ENCODE data around the gene RESP18.
"Not testable (repeated sequence)": the region's sequence is repeated elsewhere in the genome, so short reads cannot be mapped to it uniquely, and the experiment has no call there.

Gene RESP18

DNA sequence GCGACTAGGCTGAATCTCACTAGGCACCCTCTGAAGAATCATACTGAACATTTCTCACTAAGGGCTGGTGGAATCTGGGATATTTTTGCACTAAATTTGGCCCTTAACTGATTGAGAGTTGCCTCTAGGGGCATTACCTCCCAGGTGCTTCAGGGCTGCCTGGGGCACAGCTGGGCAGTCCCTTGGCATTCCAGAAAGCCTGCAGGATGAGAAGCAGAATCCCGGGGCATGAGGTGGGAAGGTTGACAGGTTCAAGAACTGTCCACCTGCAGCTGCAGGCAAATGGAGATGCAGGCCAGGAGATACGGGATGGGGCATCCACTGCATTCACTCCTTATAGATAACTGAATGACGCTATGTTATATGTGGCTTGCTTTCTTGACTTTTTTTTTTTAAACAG, 7.4 kb downstream of the RESP18 start:
- DNase-seq: no peak

DNA sequence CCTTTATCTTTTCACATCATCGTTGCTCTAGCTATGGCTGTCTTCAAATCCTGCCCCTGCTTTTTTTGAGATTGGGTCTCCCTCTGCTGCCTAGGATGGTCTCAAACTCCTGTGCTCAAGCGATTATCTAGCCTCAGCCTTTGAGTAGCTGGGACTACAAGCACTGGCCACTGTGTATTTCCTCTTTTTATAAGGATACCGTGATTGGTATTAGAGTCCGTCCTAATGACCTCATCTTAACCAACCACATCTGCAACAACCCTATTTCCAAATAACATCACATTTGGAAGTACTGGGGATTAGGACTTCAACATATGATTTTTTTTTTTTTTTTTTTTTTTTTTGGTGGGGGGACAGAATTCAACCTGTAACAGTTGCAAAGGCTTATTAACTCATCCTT, 9.1 kb downstream of the RESP18 start:
- no peak for DNase-seq

DNA sequence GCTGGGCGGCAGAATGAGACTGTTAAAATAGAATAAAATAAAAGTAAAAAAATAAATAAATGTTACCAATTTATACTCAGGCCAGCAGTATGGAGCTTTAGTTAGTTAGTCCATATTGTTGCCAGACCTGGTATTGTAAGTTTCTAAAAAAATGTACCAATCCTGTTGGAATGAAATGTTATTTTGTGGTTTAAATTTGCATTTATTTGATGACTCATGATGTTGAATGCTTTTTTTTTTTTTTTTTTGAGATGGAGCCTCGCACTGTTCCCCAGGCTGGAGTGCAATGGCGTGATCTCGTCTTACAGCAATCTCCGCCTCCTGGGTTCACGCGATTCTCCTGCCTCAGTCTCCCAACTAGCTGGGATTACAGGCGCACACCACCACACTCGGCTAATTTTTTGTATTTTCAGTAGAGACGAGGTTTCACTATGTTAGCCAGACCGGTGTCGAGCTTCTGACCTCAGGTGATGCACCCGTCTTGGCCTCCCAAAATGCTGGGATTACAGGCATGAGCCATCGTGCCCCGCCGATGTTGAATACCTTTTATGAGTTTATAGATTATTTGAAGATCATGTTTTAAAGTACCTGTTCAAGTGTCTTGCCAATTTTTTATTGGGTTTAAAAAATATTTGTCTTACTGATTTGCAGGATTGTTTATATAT, 17.6 kb downstream of the RESP18 start:
- DNase-seq: no peak

DNA sequence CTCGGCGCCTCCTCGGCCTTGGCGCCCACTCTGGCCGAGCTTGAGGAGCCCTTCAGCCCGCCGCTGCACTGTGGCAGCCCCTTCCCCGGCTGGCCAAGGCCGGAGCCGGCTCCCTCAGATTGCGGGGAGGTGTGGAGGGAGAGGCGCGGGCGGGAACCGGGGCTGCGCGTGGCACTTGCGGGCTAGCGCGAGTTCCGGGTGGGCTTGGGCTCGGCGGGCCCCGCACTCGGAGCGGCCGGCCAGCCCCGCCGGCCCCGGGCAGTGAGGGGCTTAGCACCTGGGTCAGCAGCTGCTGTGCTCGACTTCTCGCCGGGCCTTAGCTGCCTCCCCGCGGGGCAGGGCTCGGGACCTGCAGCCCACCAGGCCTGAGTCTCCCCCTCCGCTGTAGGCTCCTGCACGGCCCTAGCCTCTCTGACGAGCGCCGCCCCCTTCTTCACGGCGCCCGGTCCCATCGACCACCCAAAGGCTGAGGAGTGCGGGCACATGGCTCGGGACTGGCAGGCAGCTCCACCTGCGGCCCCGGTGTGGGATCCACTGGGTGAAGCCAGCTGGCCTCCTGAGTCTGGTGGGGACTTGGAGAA, 19.8 kb downstream of the RESP18 start:
- DNase-seq: not testable (repeated sequence)

DNA sequence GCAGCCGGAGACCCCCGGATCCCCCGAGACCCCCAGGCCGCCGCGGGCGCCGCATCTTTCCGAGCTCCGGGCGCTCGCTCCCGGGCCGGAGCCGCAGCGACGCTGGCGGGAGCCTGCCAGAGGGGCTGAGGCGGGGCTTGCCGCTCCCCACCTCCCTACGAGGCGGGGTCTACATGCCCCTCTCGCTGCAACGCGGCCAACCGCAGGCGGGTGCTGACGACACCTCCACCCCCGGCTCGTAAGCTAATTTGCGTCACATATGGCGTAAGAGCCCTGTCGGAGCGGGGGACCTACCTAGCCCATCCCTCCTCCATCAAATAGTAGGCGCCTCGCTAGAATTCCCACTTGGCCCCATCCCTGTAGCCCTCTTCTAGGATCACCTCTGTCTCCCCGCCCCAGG, 23.3 kb downstream of the RESP18 start, which contains the start of gene PTPRN:
TSS of gene PTPRN (minus strand) at position 124 of the 400 bp plus-strand sequence. CDS start at position 55, 69 bp downstream.
- peak; percentile 42 for DNase-seq

DNA sequence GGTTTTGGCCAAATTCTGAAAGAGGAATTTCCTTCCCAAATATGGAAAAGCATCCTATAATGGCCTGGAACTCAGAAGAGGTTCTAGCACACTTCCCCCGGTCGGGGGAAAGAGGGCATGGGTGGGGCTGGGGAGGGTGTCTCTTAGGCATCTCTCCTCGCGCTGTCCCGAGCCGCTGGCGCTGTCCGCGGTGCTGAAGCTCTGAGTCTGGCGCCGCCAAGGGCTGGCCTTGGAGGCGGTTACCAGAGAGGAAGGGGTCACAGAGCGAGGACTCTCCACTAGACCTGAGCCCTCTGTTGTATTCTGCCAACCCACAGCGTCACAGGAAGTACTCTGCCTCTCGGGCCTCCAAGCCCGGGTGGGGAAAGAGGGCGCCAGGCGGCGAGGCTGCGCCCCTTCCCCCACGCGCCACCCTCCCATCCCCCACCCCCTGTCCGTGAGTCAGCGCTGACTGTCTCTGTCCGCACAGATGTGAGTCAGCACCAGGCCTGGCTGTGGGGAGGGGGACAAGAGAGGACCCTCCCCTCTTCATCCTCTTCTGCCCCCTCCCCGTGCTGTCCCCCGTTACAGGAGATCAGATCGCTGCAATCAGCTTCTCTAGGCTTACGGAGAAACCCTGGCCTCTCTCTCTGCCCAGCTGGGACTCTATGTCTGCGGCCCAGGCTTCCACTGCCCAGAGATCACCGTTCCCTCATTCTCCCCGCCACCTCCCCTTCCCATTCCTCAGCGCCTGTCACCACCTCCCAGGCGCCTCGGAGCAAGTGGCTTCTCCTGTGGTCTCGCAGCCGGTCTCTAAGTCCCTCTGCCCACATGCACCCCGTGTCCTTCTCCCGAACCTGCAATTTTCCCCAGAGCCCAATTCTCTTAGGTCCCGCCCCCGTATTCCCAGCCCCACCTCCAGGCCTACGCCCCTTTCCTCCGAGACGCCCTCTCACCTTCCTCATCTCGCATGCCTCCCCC, 24.1 kb downstream of the RESP18 start:
- no peak for DNase-seq

DNA sequence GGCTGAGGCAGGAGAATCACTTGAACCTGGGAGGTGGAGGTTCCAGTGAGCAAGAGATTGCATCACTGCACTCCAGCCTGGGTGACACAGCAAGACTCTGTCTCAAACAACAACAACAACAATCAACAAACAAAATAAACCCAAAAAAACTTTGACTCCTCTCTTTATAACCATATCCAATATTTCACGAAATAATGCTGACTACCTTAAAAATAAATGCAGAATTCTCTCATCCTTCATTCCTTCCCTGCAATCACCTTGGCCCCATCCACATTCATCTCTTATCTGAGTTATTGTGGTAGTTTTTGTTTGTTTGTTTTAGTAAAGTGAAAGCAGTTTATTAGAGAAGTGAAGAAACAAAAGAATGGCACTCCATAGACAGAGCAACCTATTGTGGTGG, 26.5 kb downstream of the RESP18 start:
- no peak for DNase-seq

DNA sequence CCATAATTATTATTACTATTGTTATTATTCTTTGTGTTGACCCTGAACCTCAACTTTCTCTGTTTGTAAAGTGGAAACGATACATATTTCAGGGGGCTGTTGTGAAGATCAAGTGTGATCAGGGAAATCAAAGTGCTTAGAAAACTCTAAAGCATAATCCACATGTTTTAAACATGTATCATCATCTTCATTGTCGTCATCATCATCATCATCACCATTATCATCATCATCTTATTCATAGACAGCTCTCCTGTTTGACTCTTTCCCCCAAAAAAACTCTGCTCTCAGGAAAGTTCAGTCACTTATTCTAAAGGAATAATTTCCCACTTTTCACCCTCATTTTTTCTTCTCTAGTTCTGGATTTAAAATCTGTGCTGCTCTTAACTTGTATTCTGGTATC, 28.3 kb downstream of the RESP18 start:
- DNase-seq: no peak

DNA sequence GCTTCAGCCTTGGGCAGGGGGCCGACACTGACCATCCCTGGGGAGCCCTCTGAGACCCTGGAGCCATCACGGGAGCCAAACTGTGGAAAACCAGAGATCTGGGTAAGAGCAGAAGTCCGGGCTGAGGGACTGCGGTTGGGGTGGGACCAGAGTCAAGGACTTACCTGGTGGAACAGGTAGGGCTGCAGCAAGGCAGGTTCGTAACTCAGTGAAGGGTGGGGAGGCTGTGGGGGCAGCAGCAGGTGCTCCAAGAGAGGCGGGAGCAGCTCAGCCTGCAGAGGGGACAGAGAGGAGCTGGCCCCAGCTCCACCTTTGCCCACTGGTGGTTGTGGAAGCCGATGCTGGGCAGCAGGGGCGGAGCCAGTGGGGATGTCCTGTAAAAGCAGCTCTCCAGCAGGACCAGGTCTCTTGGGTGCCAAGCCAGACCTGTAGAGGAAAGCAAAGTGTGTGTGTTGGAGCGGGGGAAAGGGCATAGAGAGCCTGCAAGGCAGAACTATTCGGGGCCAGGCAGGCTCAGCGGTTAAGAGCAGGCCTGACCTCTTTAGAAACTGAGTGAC, 30.1 kb downstream of the RESP18 start:
- no peak for DNase-seq

DNA sequence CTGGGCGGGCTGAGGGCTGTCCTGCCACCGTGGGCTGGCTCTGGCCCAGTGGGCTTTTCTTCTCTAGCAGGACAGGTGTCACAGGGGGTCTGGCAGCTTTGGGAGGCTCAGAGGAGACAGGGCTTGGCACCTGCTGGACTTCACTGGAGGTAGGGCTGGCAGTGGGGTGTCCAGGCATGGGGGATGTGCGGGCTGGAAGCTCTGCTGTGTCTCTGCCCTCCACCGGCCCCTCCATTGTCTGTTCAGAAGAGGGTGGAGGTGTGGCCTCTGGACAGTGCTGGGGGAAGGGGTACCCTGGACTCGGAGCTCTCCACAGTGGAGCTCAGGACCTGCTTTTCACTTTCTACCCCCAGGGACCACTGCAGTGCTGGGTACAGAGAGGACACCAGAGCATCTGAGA, 32.5 kb downstream of the RESP18 start:
- no peak for DNase-seq

DNA sequence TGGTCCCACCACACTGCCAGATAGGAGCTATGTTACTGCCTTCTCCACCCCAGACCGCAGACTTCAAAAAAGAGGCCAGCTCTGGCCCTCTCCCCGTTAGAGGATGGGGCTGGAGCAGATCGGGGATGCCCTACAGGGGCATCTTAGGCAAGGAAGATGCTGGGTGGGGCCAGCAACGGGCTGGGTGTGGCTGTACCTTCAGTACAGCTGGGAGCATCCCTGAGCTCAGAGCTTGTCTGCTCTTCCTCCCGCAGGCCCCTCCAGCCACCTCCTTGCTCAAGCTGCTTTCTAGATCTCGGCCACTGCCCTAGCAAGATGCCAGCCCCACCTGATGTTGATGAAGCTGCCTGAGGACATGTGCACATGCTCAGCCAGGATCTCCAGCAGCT, 33.2 kb downstream of the RESP18 start:
- no peak for DNase-seq

DNA sequence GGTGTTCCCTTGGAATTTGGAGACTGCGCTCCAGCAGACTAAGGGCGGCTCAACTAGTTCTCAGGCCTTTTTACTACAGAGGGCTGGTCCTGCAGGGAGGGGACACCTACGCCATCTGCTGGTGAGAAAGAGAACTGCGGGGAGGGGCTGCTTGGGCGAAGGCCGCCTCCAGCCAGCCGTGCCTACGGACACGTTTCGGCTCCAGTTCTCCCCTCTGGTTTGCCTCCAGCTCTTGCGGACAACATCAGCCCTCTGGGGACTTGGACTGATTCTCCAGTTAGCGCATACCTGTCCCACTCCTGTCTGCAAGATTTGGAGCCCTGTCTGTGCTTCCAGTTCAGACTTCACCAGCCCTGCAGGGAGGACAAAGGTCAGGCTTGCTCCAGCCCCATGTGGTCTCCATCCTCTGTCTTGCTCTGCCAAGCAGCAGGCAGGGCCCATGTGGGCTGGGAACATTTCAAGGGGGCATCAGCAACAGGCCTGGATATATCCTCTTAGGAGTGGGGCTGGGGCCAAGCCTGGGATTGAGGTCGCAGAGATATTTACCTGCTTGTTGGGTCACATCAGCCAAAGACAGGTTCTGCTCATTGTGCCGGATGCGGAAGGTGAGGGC, 33.7 kb downstream of the RESP18 start:
- no peak for DNase-seq

DNA sequence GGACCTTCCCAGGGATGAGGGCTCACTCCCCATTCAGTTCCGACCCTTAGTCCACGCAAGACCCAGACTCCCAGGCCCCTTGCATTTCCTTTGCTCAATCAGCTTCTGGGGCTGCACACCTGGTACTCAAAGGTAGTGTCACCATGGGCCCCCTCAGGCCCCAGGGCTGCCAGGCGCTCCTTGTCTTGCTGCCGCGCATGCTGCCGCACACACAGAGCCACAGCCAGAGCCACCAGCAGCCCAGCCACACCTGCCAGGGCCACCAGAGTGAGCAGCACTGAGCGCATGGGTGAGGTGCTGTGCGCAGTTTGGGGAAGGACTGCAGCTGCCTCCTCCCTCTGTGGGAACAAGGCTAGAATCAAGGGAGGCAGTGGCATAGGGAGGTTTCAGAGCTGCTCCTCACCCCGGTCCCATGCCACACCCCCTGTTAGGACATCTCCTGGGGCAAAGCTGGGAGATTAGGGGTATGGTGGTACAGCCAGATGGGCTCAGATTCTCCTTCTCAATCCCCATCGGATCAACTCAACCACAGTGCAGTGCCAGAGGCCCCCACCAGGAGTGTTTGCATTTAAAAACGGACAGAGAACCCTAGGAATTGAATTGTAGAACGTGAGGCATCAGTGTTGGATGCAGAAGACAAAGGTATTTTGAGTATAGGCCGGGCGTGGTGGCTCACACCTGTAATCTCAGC, 34.6 kb downstream of the RESP18 start:
- no peak for DNase-seq

DNA sequence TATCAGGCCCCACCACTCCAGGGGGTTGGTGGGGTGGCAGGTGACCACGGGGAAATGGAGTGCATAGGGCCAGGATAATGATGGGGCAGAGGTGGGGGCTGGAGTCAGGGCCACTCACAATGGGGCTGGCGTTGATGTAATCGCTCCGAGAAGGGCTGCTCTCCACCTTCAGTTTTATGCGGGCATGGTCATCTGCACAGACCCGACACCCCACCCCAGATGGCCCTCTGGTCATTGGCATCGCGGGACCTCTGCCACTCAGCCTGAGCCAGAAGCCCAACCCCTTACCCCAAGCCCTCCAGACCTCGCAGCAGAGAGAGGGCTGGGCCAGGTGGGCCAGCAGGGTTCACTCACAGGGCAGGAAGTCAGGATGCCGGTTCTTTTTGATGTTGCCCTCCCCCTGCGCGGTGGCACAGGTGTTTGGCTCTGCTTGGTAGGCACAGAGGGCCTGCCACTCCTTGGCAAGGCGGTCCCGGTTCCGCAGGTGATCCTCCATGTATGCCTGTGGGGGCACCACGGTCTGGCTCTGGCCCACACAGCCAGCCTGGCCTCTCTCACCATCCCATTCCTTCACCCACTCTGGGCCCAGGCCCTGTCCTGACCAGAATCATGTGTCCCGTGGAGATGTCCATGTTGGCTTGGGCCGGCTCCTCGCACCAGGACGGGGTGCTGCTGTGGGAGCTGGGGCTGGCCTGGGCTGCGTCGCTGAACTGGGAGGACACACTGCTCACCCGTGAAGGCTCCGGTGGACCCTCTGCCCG, 35.7 kb downstream of the RESP18 start:
- no peak for DNase-seq

DNA sequence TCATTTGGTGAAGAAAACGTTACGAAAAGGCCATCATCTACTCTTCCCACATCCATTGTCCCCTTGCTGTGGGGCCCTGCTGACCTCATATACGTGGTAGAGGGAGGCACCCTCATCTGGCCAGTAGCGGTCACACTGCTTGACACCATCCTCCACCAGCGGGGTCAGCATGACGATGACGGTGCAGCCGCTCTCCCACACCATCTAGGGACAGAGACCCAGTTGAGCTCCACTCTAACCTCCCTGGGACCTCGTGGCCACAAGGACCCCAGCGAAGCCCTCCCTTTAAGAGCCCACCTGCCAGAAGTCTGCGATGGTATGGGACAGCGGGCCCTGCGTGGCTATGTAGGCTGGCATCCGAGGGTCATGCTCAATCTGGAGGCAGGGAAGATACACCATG, 36.4 kb downstream of the RESP18 start:
- DNase-seq: no peak

DNA sequence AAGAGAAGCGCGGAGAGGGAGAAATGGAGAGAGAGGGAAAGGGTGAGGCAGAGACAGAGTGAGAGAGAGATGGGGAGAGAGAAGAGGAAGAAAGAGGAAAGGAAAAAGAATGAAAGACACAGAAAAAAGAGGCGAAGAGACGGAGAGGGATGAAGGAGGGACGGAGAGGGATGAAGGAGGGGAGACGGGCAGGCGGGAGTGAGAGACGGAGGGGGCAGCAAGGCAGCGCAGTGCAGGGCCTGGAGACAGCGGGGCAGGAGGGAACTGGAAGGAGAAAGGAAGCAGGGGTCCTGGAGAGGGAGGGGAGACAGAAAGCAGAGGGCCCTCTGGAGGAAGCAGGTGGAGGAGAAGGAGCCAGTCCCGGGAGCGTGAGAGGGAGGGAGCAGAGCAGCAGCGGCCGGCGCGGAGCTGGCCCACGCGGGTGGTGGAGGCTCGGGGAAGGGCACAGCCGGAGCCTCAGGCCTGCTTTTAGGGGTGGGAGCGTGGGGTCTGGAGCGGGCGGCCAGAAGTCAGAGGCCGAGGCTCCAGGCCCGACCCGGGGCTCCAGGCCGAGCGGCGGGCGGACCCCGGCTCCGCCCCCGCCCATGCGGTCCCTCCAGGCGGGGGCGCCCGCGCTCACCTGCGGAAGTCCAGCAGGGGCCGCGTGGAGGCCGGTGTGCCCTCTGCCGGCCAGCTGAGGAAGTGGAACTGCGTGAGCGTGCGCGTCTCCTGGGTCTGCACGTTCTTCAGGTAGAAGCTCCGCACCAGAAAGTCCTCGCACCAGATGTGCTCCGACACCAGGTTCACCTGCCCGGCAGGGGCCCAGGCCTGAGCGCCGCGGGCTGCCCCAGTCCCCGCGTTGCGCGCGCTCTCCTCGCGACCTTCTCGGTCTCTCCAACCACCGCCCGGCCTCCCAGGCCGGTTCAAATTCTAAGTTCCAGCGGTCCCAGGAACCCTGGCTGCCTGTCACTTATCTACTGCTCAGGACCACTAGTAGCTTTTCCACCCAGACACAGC, 37.9 kb downstream of the RESP18 start:
- DNase-seq: no peak

DNA sequence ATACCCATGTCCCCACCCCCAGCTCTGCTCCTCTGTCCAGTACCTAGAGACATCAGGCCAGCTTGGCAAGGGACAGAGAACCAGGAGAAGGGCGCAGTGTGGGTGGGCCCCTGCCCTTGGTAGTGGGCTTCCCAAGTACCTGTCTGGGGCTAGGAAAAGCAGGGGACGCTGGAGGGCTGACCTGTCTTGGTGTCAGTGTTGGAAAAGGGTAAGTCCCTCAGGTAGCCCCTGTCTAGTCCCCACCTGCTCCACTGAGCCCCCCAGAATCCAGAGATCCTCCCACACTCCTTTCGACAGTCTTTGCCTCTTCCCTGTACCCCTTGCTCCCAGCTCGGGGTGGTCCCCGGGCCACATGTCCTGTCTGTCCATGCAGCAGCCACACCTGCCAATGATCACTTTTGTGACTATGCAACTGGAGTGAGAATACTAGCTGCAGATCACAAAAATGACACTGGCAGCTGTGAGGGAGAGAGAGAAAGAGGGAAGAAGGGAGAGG, 38.8 kb downstream of the RESP18 start:
- DNase-seq: no peak

DNA sequence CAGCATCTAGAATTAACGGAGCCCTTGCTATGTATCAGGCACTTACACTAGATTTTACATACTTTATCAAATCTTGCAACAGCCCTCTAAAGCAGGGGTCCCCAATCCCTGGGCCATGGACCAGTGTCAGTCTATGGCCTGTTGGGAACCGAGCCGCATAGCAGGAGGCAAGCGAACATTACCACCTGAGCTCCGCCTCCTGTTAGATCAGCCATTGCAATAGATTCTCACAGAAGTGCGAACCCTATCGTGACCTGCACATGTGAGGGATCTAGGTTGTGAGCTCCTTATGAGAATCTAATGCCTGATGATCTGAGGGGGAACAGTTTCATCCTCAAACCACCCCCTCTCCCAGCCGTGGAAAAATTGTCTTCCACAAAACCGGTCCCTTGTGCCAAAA, 39.9 kb downstream of the RESP18 start:
- DNase-seq: no peak

DNA sequence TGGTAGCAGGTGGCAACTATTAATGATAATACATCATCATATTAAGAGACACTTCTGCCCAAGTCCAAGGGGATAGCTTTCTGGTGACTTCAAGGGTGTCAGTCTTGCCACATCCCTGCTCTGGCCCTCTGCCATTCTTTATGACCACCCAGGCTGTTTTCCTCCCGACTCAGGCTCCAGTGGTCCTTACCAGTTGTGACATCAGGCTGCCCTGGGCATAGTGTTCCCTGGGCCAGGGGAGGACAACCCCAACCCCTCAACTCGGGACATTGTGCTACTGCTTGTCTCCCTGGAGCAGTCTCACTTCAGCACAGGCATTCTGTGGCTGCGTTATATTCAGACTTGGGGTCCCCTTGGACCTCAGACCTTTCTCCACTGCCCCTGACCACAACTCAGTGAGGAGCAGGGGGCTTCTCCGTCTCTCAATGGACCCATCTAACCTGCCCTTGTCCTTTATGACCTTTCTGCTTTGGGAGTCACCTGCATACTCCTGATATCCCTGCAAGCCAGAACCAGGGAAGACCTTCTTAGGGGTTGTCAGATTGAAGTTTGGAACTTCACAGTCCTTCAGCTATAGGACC, 40.5 kb downstream of the RESP18 start:
- no peak for DNase-seq

DNA sequence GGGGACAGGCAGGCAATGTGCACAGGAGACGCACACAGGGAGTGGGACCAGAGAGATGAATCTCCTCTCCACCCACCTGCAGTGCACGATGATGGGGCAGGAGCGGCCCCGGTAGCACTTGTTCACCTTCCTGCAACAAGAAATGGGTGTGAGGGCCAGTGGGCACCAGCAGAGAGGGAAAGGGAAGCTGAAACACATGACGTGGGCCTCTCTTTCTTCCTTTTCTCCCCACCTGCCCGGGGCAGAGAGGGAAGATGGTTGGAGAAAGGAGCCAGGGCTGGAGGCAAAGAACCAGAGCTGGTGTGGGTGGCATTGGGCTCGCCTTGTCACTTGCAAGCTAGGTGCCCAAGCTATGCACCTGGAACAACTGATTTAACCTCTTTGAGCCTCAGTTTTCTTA, 41.1 kb downstream of the RESP18 start:
- DNase-seq: no peak
